Kidney (tissue), 14 donors: ENCODE results near the gene RYR2. TPM values are rescaled to one million over a fixed set of nuclear protein-coding genes. Genes with fewer than 3 reads are reported as not detected.

ENCODE experiments used
- DNase-seq, 5 donors: peaks; one replicate each; pipeline ENCODE4 v3.0.0-alpha.2; 2013 to 2020
- FAIRE-seq: peaks from 2 replicates; lab custom pipeline; 2012; peaks lifted over from hg19 to GRCh38; lab: Jason Lieb, UNC
- H3K27ac ChIP-seq, 2 donors: one replicate each; pipeline ENCODE4 v1.7.0; 2013; ENCODE audit warnings: low read depth in 2 of 2, low read length in 2 of 2, inconsistent platforms in 1 of 2
- H3K27me3 ChIP-seq: one replicate; pipeline ENCODE4 v1.7.1; 2013; ENCODE audit warnings: low read length, inconsistent platforms; ENCODE audit not compliant: control insufficient read depth, insufficient read depth
- H3K36me3 ChIP-seq, 3 donors: one replicate each; pipeline versions ENCODE4 v1.7.0 to v1.7.1; 2013; ENCODE audit warnings: low read length in 3 of 3, control low read depth in 1 of 3, inconsistent platforms in 1 of 3; ENCODE audit not compliant: insufficient read depth in 3 of 3, control insufficient read depth in 2 of 3
- H3K4me1 ChIP-seq, 3 donors: one replicate each; pipeline versions ENCODE4 v1.7.0 to v1.7.1; 2013; ENCODE audit warnings: low read length in 3 of 3, inconsistent platforms in 1 of 3, low read depth in 1 of 3; ENCODE audit not compliant: control insufficient read depth in 2 of 3, insufficient read depth in 2 of 3
- H3K4me3 ChIP-seq, 3 donors: one replicate each; pipeline versions ENCODE4 v1.7.0 to v1.8.1; 2013; ENCODE audit warnings: low read length in 3 of 3, control low read depth in 1 of 3, inconsistent platforms in 1 of 3
- H3K9ac ChIP-seq, 3 donors: one replicate each; pipeline versions ENCODE4 v1.7.0 to v1.7.1; 2013; ENCODE audit warnings: low read length in 3 of 3, control low read depth in 1 of 3, inconsistent platforms in 1 of 3
- H3K9me3 ChIP-seq, 3 donors: one replicate each; pipeline versions ENCODE4 v1.7.0 to v1.7.1; 2013; ENCODE audit warnings: low read length in 3 of 3, control low read depth in 1 of 3, inconsistent platforms in 1 of 3; ENCODE audit not compliant: control insufficient read depth in 2 of 3, insufficient read depth in 1 of 3
- intact Hi-C: fragments of 100-400 bp; cut with DNase I; formaldehyde crosslinking; loops from one replicate; pipeline ENCODE4 v1.11.1; 2022
- polyA plus RNA-seq: library from polyadenylated mRNA; stranded (reverse); fragments of 350-450 nt; fragmentation: Illumina TruSeq; extraction: RNeasy Lipid Tissue Mini Kit (QIAGEN cat#74804); gene quantifications from one replicate; pipeline ENCODE4 v1.2.3, GENCODE V29; 2014; ENCODE audit warnings: low read depth, low replicate concordance; ENCODE audit not compliant: insufficient read depth
- total RNA-seq: library from RNA; stranded (reverse); fragmentation: NEBNext Ultra II Directional; extraction: Animal tissue kit (Norgen Biotek cat#: 25700); gene quantifications from one replicate; pipeline ENCODE4 v1.2.1, GENCODE V29; 2021
- TF ChIP-seq, protein P1 (sequence below): IDR thresholded peaks from 3 replicates; pipeline ENCODE4 v1.5.1; 2012; ENCODE audit warnings: mild to moderate bottlenecking, moderate library complexity, borderline replicate concordance; ENCODE audit not compliant: insufficient read depth; ENCODE audit errors: extremely low read depth
- donor health status: control.
- donor health status: control.
- donor health status: control.
- donor health status: control.
- donor health status: control.
- donor health status: DM: yes; HTN: yes; CAD: no.
- donor health status: Normal renal cell carcinoma (clear cell type).

The RYR2 gene
- total and polyA plus RNA-seq, 2 donors from 2014 or later = 0.28 to 0.60 TPM

DNA sequence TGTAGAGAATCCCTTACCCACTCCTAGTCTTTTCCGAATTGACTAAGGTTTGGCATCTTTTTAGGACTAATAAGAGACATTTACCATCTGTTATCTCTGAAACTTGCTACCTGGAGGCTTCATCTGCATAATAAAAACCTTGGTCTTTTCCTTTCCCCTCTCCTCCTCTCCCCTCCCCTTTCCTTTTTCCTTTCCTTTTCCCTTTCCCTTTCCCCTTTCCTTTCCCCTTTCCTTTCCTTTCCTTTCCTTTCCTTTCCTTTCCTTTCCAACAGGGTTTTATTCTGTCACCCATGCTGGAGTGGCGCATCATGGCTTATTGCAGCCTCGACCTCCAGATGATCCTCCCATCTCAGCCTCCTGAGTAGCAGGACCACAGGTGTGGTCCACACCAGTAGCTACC lies 195.7 kb downstream of the RYR2 start:
- TF ChIP-seq, protein P1, sequence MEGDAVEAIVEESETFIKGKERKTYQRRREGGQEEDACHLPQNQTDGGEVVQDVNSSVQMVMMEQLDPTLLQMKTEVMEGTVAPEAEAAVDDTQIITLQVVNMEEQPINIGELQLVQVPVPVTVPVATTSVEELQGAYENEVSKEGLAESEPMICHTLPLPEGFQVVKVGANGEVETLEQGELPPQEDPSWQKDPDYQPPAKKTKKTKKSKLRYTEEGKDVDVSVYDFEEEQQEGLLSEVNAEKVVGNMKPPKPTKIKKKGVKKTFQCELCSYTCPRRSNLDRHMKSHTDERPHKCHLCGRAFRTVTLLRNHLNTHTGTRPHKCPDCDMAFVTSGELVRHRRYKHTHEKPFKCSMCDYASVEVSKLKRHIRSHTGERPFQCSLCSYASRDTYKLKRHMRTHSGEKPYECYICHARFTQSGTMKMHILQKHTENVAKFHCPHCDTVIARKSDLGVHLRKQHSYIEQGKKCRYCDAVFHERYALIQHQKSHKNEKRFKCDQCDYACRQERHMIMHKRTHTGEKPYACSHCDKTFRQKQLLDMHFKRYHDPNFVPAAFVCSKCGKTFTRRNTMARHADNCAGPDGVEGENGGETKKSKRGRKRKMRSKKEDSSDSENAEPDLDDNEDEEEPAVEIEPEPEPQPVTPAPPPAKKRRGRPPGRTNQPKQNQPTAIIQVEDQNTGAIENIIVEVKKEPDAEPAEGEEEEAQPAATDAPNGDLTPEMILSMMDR = no peak
- Histone ChIP-seq H3K9ac (no peak overlapping the region), H3K9me3 (no peaks in the 10 kb centered on the region), H3K27me3 (no peaks in the 10 kb centered on the region), H3K27ac (no peak overlapping the region), H3K36me3 (no peaks in the 10 kb centered on the region), H3K4me3 (no peak overlapping the region), H3K4me1 (peaks cover 0 to 4% (median 0%) of the 10 kb centered on the region in 3 donors)
- no peak for DNase-seq
- intact Hi-C loops = no loop called here
- FAIRE-seq = no peak

DNA sequence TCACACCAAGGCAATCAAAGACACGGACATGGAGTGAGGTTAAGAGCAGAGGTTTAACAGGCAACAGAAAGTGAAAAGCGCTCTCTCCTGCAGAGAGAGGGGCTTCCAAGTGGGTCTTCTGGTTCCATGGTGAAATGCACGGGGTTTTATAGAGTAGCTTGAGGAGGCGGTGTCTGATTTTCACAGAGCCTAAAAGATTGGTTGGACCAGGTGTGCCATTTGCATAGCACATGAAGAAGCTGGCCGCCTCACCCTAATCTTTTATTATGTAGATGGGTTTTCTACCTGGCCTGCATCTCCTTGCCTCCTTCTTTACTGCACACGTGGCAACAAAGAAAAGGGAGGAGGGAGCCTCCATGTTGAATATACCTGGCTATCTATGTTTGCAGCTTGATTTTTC lies 197.3 kb downstream of the RYR2 start:
- no peak for DNase-seq
- H3K4me1 ChIP-seq = peaks cover 0 to 2% (median 0%) of the 10 kb centered on the region in 3 donors
- TF ChIP-seq, protein P1 = no peak
- no peak overlapping the region for H3K9ac ChIP-seq
- H3K27ac ChIP-seq = no peak overlapping the region
- H3K27me3 ChIP-seq = no peaks in the 10 kb centered on the region
- intact Hi-C loops = no loop called here
- FAIRE-seq = no peak
- H3K4me3 ChIP-seq = no peak overlapping the region
- H3K36me3 ChIP-seq = no peaks in the 10 kb centered on the region
- no peaks in the 10 kb centered on the region for H3K9me3 ChIP-seq

DNA sequence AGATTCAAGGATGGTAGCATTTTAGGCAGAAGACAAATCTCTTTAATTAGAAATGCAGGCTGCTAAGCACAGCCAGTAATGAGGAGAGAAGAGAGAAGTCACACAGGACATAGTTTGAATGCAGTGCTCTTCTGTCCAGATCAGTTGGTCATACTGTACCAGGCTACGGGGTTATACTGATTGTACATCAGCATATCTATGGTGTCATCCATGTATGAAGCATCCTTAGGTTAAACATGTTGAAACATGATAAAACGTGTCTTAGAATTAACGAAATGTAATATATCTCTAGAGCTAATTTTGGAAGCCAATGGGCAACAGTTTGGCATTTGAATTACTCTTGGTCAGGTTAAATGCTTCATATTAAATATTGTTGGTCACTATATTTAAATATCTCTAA lies 199.1 kb downstream of the RYR2 start:
- DNase-seq (no peak), FAIRE-seq (no peak)
- intact Hi-C loops = no loop called here
- no peaks in the 10 kb centered on the region for H3K9me3 ChIP-seq
- TF ChIP-seq, protein P1 = no peak
- no peaks in the 10 kb centered on the region for H3K4me1 ChIP-seq
- no peak overlapping the region for H3K9ac ChIP-seq
- no peak overlapping the region for H3K4me3 ChIP-seq
- H3K27ac ChIP-seq = no peak overlapping the region
- H3K36me3 ChIP-seq = no peaks in the 10 kb centered on the region
- H3K27me3 ChIP-seq = no peaks in the 10 kb centered on the region

- FAIRE-seq = no peak
- Histone ChIP-seq H3K9ac (no peak overlapping the region), H3K9me3 (no peaks in the 10 kb centered on the region), H3K27me3 (no peaks in the 10 kb centered on the region), H3K36me3 (no peaks in the 10 kb centered on the region), H3K27ac (no peak overlapping the region), H3K4me1 (no peaks in the 10 kb centered on the region), H3K4me3 (no peak overlapping the region)
- TF ChIP-seq, protein P1 = no peak
- intact Hi-C loops = no loop called here
- DNase-seq = no peak
These were observed 202.8 kb downstream of the RYR2 start for GRCh38 chr1:237244778-237245177.
